Mucosa of descending colon (tissue), 3 donors: ENCODE results near the gene MICALL1. TPM values are rescaled to one million over a fixed set of nuclear protein-coding genes. Genes with fewer than 3 reads are reported as not detected.

ENCODE experiments used
- ATAC-seq: fragments of 200-7000 bp; cut with Tn5 transposase; one replicate; pipeline ENCODE4 v1.9.1; 2020; ENCODE audit warnings: mild to moderate bottlenecking, moderate library complexity
- DNase-seq, 3 donors: peaks; one replicate each; pipeline ENCODE4 v3.0.0-alpha.2; 2020
- H3K36me3 ChIP-seq: fragments of 200-600 bp; one replicate; pipeline ENCODE4 v1.8.0; 2021; ENCODE audit warnings: low read depth, mild to moderate bottlenecking
- H3K4me1 ChIP-seq: fragments of 200-600 bp; one replicate; pipeline ENCODE4 v1.8.0; 2021; ENCODE audit warnings: low read depth, mild to moderate bottlenecking
- H3K4me3 ChIP-seq: fragments of 200-600 bp; one replicate; pipeline ENCODE4 v1.8.0; 2021; ENCODE audit warnings: mild to moderate bottlenecking
- H3K9me3 ChIP-seq: fragments of 200-600 bp; one replicate; pipeline ENCODE4 v1.8.0; 2021; ENCODE audit warnings: mild to moderate bottlenecking
- CTCF ChIP-seq: fragments of 200-600 bp; IDR thresholded peaks from one replicate; pipeline ENCODE4 v1.8.0; 2022; ENCODE audit warnings: antibody characterized with exemption, mild to moderate bottlenecking
- intact Hi-C, 2 donors: fragments of 100-400 bp; cut with DNase I in 1 of 2; cut with micrococcal nuclease in 1 of 2; formaldehyde crosslinking; loops; one replicate each; pipeline versions ENCODE4 v1.11.0 to v1.11.1; 2022; cut with DNase I, micrococcal nuclease
- total RNA-seq, 3 donors: library from RNA; stranded (reverse); fragmentation: NEBNext Ultra II Directional in 2 of 3; extraction: Animal tissue kit (Norgen Biotek cat#: 25700) in 2 of 3; gene quantifications; one replicate each; pipeline versions ENCODE4 v1.2.1 to v1.2.4, GENCODE V29; 2021 to 2023
- donor health status: DM: no; HTN: no; CAD: no; lungs with moderate emphysema.
- donor health status: DM: no; HTN: no; CAD: no.
- donor health status: DM: no; HTN: yes; CAD: no.

Gene MICALL1
- total RNA-seq, 3 donors from 2014 or later = 26.1 to 100 (median 28.6) TPM

- intact Hi-C loops = no loop called here
- DNase-seq = no peak
- H3K4me1 ChIP-seq = peaks cover 2% of the 10 kb centered on the region
- no peak for ATAC-seq
- H3K4me3 ChIP-seq = no peak overlapping the region
- no peaks in the 10 kb centered on the region for H3K9me3 ChIP-seq
- no peak for TF ChIP-seq CTCF
- H3K36me3 ChIP-seq = no peaks in the 10 kb centered on the region
Observed at GRCh38 chr22:37982938-37983859, 77.1 kb downstream of the MICALL1 start.

- intact Hi-C loops = no loop called here
- ATAC-seq (no peak), DNase-seq (no peak)
- Histone ChIP-seq H3K9me3 (no peaks in the 10 kb centered on the region), H3K36me3 (no peaks in the 10 kb centered on the region), H3K4me1 (peaks cover 2% of the 10 kb centered on the region), H3K4me3 (no peak within 1 kb of the TSS)
- TF ChIP-seq CTCF = no peak
Observed at GRCh38 chr22:37983860-37984791, 78.0 kb downstream of the MICALL1 start, which contains the start of gene SOX10. SOX10 (minus strand) TSS chr22:37984555; CDS start chr22:37983784, 771 bp downstream.

GRCh38 chr22:37985050-37985585 lies 79.0 kb downstream of the MICALL1 start:
- no peak for ATAC-seq
- Histone ChIP-seq H3K9me3 (no peaks in the 10 kb centered on the region), H3K36me3 (no peaks in the 10 kb centered on the region), H3K4me3 (no peak overlapping the region), H3K4me1 (peaks cover 2% of the 10 kb centered on the region)
- no peak for TF ChIP-seq CTCF
- intact Hi-C loops = no loop called here
- no peak for DNase-seq

GRCh38 chr22:37985751-37986281 lies 79.7 kb downstream of the MICALL1 start:
- intact Hi-C loops = no loop called here
- no peaks in the 10 kb centered on the region for H3K36me3 ChIP-seq
- ATAC-seq (no peak), DNase-seq (no peak)
- H3K9me3 ChIP-seq = no peaks in the 10 kb centered on the region
- peaks cover 2% of the 10 kb centered on the region for H3K4me1 ChIP-seq
- TF ChIP-seq CTCF = no peak
- H3K4me3 ChIP-seq = no peak overlapping the region

- H3K4me1 ChIP-seq = peaks cover 2% of the 10 kb centered on the region
- H3K4me3 ChIP-seq = no peak overlapping the region
- no peaks in the 10 kb centered on the region for H3K36me3 ChIP-seq
- ATAC-seq (no peak), DNase-seq (no peak)
- intact Hi-C loops = no loop called here
- no peaks in the 10 kb centered on the region for H3K9me3 ChIP-seq
- no peak for TF ChIP-seq CTCF
Observed at GRCh38 chr22:37986371-37986770, 80.3 kb downstream of the MICALL1 start.
